ENCODE data around the gene SERINC3. TPM values are rescaled to one million over a fixed set of nuclear protein-coding genes. Genes with fewer than 3 reads are reported as not detected.
"Not testable (repeated sequence)": the region's sequence is repeated elsewhere in the genome, so short reads cannot be mapped to it uniquely, and the experiment has no call there.

SERINC3 gene
- total and polyA plus RNA-seq, 8 donors: 14.5 to 52.1 (median 31.3) TPM

DNA sequence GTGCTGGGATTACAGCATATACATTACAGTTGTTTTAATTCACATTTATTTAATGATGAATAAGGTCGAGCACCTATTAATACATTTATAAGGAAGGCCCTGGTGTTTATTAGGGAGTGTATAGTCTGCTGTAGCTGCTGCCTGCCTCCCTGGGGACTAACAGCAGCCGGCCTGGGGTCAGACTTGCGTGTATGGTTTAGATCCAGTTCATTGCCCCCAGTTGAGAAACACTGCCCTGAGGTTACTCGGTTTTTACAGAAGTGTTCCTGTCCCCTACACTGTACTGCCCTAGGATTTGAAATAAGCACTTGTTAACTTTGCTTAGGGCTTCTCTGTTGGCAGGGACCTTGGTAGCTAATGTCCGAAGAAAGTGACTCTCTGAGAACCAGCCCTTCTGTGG is 42.2 kb downstream of the SERINC3 start:
- FAIRE-seq (no peak), ATAC-seq (no peak), DNase-seq (no peak)
- TF ChIP-seq, protein P1, sequence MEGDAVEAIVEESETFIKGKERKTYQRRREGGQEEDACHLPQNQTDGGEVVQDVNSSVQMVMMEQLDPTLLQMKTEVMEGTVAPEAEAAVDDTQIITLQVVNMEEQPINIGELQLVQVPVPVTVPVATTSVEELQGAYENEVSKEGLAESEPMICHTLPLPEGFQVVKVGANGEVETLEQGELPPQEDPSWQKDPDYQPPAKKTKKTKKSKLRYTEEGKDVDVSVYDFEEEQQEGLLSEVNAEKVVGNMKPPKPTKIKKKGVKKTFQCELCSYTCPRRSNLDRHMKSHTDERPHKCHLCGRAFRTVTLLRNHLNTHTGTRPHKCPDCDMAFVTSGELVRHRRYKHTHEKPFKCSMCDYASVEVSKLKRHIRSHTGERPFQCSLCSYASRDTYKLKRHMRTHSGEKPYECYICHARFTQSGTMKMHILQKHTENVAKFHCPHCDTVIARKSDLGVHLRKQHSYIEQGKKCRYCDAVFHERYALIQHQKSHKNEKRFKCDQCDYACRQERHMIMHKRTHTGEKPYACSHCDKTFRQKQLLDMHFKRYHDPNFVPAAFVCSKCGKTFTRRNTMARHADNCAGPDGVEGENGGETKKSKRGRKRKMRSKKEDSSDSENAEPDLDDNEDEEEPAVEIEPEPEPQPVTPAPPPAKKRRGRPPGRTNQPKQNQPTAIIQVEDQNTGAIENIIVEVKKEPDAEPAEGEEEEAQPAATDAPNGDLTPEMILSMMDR (IDR thresholded peaks at IDR 0.05): no peak
- Histone ChIP-seq H3K36me3 (peaks cover 0 to 7% (median 4%) of the 10 kb centered on the region in 3 donors), H3K9me3 (no peaks in the 10 kb centered on the region), H3K27ac (no peak overlapping the region), H3K4me3 (no peak overlapping the region), H3K27me3 (no peaks in the 10 kb centered on the region), H3K4me1 (peaks cover 0 to 3% (median 0%) of the 10 kb centered on the region in 3 donors)
- WGBS, 2 donors: 72 to 83% methylated on average over 5 of the region's 5 CpGs
- intact Hi-C loops (cut with DNase I): no loop called here

DNA sequence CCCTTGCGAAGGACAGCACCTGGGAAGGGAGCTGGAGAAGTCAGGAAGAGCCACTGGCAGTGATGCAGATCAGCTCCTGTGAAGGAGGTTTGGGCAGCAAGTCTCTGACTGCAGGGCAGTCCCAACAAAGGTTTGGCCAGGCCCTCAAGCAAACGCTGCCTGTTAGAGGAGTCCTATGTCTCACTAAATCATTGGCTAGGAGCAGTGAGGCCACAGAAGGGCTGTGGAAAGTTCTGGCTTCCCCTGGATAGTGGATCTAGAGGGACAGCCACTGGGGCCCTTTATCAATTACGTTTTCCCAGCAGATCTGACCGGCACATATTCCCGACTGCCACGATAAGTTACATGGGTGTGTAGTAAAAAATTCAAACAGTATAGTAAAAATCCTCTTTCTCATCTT is 43.7 kb downstream of the SERINC3 start:
- Histone ChIP-seq H3K4me1 (peaks cover 0 to 3% (median 0%) of the 10 kb centered on the region in 3 donors), H3K9me3 (no peaks in the 10 kb centered on the region), H3K36me3 (peaks cover 0 to 4% (median 0%) of the 10 kb centered on the region in 3 donors), H3K27ac (no peak overlapping the region), H3K27me3 (no peaks in the 10 kb centered on the region), H3K4me3 (no peak overlapping the region)
- TF ChIP-seq, protein P1 (IDR thresholded peaks at IDR 0.05): no peak
- no peak for FAIRE-seq
- WGBS, 2 donors: 63 to 67% methylated on average over 6 of the region's 6 CpGs
- intact Hi-C loops (cut with DNase I): no loop called here
- no peak for ATAC-seq
- no peak for DNase-seq

DNA sequence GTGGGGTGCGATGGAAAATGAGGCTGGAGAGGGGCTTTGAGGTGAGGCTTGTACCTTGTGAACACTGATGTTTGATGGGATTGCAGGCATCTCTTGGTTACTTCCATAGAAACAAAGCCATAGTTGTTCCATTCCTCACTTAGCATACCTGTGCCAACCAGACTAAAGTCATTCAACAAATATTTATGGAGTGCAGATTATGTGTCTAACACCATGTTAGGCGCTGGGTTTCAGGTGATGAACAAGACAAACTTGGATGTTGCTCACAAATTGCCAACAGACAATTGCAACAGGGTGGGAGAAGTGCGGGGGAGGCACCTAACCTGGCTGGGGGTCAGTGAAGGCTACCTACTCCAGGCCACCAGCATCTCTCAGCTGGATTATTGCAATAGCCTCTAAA is 44.7 kb downstream of the SERINC3 start:
- H3K27ac ChIP-seq: no peak overlapping the region
- TF ChIP-seq, protein P1 (IDR thresholded peaks at IDR 0.05): no peak
- no peaks in the 10 kb centered on the region for H3K9me3 ChIP-seq
- no peak overlapping the region for H3K4me3 ChIP-seq
- no peaks in the 10 kb centered on the region for H3K27me3 ChIP-seq
- peaks cover 0 to 4% (median 0%) of the 10 kb centered on the region in 3 donors for H3K36me3 ChIP-seq
- DNase-seq (no peak), FAIRE-seq (no peak), ATAC-seq (no peak)
- H3K4me1 ChIP-seq: peaks cover 0 to 3% (median 0%) of the 10 kb centered on the region in 3 donors
- intact Hi-C loops (cut with DNase I): no loop called here
- 72 to 84% methylated on average over 3 of the region's 3 CpGs for WGBS, 2 donors

DNA sequence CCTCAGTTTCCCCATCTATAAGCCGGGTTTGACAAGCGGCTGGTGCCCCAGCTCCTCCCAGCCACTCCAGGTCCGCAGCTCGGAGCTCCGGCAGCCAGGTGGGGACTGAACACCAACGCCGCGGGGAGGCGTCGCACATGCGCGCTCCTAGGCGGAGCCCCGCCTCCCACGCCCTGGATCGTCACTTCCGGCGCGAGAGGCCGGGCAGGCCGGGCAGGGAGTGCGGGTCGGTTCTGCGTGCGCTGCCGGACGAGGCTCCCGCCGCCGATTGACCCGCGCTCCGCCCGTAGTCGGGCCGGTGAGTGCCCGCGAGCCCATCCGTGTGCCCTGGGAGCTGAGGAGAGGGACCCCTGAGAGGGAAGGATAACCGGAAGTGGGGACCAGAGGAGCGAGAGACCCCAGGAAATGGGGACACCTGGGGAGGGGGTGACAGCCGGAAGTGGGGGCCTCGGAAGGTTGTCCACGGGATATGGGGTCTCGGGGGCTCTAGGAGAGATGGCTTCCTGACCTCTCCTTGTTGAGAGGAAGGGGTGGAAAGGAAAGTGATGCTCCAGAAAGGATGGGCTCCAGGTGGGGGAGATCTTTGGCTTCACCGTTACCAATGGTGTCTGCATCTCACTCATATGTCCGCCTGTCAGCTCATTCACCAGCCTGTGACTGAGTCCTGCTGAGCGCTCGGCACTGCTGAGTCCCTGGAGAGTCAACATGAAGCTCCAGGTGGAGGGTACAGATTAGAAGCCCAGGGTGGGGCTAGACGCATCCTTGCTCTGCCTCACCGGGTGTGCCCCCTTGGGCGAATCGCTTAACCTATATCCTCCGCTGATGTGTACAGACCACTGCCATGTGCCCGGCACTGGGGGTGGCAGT is 45.9 kb downstream of the SERINC3 start, which contains the start of gene TTPAL:
TSS of gene TTPAL (plus strand) at position 181 of the 867 bp plus-strand sequence. CDS start 4,126 bp downstream, outside the sequence.
- WGBS, 2 donors: 1 to 3% methylated on average over 29 to 55 of the region's 55 CpGs
- peaks cover 0 to 3% (median 0%) of the 10 kb centered on the region in 3 donors for H3K4me1 ChIP-seq
- H3K36me3 ChIP-seq: peaks cover 0 to 4% (median 0%) of the 10 kb centered on the region in 3 donors
- no peak for FAIRE-seq
- intact Hi-C loops (cut with DNase I): no loop called here
- TF ChIP-seq, protein P1 (IDR thresholded peaks at IDR 0.05): no peak
- H3K4me3 ChIP-seq: peak within 1 kb of the TSS; percentile 57 to 90 (median 70)
- H3K27ac ChIP-seq: peak within 1 kb of the TSS; percentile 55 to 77 (median 73)
- peak; percentile 87 to 97 (median 92) for DNase-seq
- no peaks in the 10 kb centered on the region for H3K9me3 ChIP-seq
- H3K27me3 ChIP-seq: no peaks in the 10 kb centered on the region
- ATAC-seq: peak; percentile 98 to 99 (median 99)

DNA sequence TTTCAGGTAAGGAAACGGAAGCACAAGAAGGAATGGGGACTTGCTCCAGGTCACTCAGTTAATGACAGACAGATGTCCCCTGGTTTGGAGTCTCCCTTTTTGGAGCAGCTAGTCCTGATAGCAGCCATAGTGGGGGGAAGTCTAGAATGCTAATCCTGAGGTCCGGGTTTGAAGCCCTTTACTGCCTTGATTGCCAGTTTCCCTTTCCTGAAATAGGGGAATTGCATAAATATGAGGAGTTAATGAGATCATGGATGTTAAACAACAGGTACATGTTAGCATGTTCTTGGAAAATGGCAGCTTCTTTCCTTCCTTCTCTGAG is 46.5 kb downstream of the SERINC3 start:
- FAIRE-seq: no peak
- H3K4me3 ChIP-seq: peak overlapping the region; percentile 57 to 90 (median 70)
- H3K4me1 ChIP-seq: peaks cover 3 to 5% (median 3%) of the 10 kb centered on the region in 3 donors
- DNase-seq: no peak
- intact Hi-C loops (cut with DNase I): no loop called here
- WGBS, 2 donors: 4 to 6% methylated on average over 2 of the region's 2 CpGs
- H3K36me3 ChIP-seq: peaks cover 0 to 4% (median 0%) of the 10 kb centered on the region in 3 donors
- no peaks in the 10 kb centered on the region for H3K27me3 ChIP-seq
- peak overlapping the region; percentile 55 to 77 (median 73) for H3K27ac ChIP-seq
- TF ChIP-seq, protein P1 (IDR thresholded peaks at IDR 0.05): no peak
- peak; percentile 3 to 15 (median 10) for ATAC-seq
- no peaks in the 10 kb centered on the region for H3K9me3 ChIP-seq

DNA sequence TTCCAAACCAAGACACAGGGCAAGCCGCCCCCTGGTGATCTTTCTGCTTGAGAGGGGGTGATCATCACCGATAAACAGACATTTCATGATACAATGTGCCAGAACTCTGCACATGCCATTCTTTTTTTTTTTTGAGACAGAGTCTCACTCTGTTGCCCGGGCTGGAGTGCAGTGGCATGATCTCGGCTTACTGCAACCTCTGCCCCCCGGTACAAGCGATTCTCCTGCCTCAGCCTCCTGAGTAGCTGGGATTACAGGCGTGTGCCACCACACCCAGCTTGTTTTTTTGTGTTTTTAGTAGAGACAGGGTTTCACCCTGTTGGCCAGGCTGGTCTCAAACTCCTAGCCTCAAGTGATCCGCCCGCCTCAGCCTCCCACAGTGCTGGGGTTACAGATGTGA is 49.6 kb downstream of the SERINC3 start:
- H3K27me3 ChIP-seq; H3K27ac ChIP-seq; ATAC-seq; H3K4me3 ChIP-seq; H3K36me3 ChIP-seq; H3K4me1 ChIP-seq; intact Hi-C loops (cut with DNase I); FAIRE-seq; DNase-seq; H3K9me3 ChIP-seq: not testable (repeated sequence)
- 82 to 88% methylated on average over 9 of the region's 9 CpGs for WGBS, 2 donors
